ENCODE measurements around the gene PIM3. TPM values are rescaled to one million over a fixed set of nuclear protein-coding genes. Genes with fewer than 3 reads are reported as not detected.

The PIM3 gene
- total and polyA plus RNA-seq, 4 donors, result 11.0 to 74.9 (median 28.7) TPM

DNA sequence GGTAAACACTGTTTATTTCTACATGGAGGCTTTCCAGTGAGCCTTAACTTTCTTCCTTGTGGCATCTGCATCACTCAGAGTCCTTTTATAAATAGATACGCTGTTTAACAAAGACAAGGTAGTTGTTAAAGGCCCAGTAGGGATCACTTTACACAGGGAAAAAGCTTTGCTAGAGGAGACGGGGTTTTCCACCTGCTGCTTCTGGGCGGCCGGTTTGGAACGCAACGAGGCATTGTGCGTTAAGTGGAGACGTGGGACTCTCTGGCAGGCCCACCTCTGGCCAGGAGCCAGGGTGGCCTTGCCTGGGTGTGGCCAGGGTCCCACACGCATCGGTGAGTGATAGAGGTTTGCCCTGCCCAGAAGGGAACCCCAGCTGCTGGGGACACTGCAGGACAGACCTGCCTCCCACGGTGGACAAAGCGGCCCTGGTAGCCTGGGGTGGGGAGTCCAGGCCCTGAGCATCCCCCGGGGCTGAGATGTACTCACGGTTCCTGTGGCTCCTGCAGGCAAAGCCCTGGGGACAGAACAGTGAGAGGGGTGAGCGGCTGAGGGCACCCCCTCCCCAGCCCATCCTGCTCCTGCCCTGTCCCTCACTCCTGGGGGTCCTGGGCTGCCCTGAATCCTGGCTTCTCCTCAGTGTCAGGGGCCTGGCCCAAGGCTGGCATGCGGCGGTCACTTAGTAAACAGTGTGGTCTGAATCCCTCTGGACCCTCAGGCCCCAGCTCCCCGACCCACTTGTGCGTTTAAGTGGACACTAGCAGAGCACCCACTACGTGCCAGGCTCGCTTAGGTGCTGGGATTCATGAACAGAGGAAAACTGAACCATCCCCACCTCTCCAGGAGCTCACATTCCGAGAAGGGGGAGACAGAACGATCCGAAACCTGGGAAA, 47.8 kb downstream of the PIM3 start:
- Histone ChIP-seq H3K4me3 (ENCODE audit: low read length in 2 of 2) (no peak overlapping the region), H3K27me3 (ENCODE audit: control insufficient read depth in 1 of 2, insufficient read depth in 2 of 2, low read length in 1 of 2) (no peaks in the 10 kb centered on the region), H3K27ac (ENCODE audit: low read depth in 1 of 2, low read length in 2 of 2) (no peak overlapping the region), H3K36me3 (ENCODE audit: control insufficient read depth in 1 of 2, insufficient read depth in 2 of 2, low read length in 1 of 2) (no peaks in the 10 kb centered on the region), H3K9me3 (ENCODE audit: control insufficient read depth, low read length) (no peaks in the 10 kb centered on the region), H3K4me1 (ENCODE audit: control insufficient read depth in 1 of 2, insufficient read depth in 2 of 2, low read length in 2 of 2) (no peaks in the 10 kb centered on the region)
- 81 to 84% methylated on average over 22 to 24 of the region's 24 CpGs for WGBS, 2 donors
- intact Hi-C loops (cut with DNase I), result no loop called here
- DNase-seq (peak in 1 of 2 donors; percentile 55), ATAC-seq (ENCODE audit: low FRiP score) (no peak)

DNA sequence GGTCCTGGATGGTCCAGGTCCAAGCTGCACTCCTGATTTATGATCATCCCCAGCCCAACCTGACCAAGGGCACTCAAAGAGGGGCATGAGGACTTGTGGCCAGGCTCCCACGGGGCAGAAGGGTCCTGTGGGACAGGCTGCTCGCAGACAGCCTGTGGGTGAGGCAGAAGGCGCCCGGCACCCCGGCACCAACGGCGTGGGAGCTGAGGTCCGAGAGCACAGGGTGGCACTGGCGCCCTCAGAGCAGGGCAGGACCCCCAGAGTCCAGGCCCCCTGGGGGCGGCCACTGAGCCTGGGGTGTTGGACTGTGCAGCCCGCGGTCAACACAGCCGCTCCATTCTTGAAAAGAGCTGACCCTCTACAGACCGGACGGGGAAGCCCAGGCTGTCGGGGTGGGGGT, 48.7 kb downstream of the PIM3 start:
- no peak overlapping the region for H3K27ac ChIP-seq (ENCODE audit: low read depth in 1 of 2, low read length in 2 of 2)
- WGBS, 2 donors, result 90 to 91% methylated on average over 16 of the region's 16 CpGs
- peak in 1 of 2 donors; percentile 66 for DNase-seq
- no peak for ATAC-seq (ENCODE audit: low FRiP score)
- no peaks in the 10 kb centered on the region for H3K9me3 ChIP-seq (ENCODE audit: control insufficient read depth, low read length)
- no peaks in the 10 kb centered on the region for H3K27me3 ChIP-seq (ENCODE audit: control insufficient read depth in 1 of 2, insufficient read depth in 2 of 2, low read length in 1 of 2)
- no peaks in the 10 kb centered on the region for H3K4me1 ChIP-seq (ENCODE audit: control insufficient read depth in 1 of 2, insufficient read depth in 2 of 2, low read length in 2 of 2)
- H3K36me3 ChIP-seq (ENCODE audit: control insufficient read depth in 1 of 2, insufficient read depth in 2 of 2, low read length in 1 of 2), result no peaks in the 10 kb centered on the region
- intact Hi-C loops (cut with DNase I), result no loop called here
- H3K4me3 ChIP-seq (ENCODE audit: low read length in 2 of 2), result no peak overlapping the region

- no peaks in the 10 kb centered on the region for H3K9me3 ChIP-seq (ENCODE audit: control insufficient read depth, low read length)
Measured at GRCh38 chr22:50009765-50010675, 49.4 kb downstream of the PIM3 start.

DNA sequence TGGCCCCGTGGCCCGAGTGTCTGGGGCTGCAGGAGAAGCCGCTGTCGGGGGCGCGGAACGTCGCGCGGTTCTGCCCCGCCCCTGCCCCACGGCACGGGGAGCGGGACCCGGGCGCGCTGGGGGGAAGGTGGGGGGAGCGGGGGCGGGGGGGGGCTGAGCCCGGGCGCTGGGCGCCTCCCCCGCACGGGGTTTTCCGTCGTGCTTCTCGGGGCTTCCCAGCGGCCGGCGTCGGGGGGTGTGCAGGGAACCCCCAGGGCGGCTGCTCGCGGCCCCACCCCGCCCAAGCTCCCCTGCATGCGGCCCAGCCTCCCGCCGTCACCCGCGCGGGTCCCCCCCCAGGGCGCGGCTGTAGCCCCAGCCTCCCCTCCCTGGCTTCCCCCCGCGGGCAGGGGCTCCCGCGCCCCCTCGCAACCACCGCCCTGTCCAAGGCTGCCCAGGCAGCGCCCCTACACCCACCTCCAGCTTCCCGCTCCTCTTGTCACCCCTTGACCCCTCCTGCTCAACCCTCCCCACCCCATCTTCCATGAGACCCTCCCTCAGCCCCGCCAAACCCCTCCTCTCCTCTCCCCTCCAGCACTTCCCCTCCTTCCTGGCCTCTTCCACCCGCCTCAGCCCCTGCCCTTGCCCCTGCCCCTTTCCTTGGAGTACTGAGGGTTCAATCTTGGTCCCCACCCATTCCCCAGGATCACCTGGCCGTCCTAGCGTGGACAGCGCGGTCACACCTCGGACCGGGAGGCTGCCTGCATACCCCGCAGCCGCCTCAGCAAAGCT, 50.3 kb downstream of the PIM3 start:
- no peaks in the 10 kb centered on the region for H3K4me1 ChIP-seq (ENCODE audit: control insufficient read depth in 1 of 2, insufficient read depth in 2 of 2, low read length in 2 of 2)
- no peaks in the 10 kb centered on the region for H3K27me3 ChIP-seq (ENCODE audit: control insufficient read depth in 1 of 2, insufficient read depth in 2 of 2, low read length in 1 of 2)
- H3K4me3 ChIP-seq (ENCODE audit: low read length in 2 of 2), result no peak overlapping the region
- H3K27ac ChIP-seq (ENCODE audit: low read depth in 1 of 2, low read length in 2 of 2), result no peak overlapping the region
- H3K9me3 ChIP-seq (ENCODE audit: control insufficient read depth, low read length), result no peaks in the 10 kb centered on the region
- WGBS, 2 donors, result 5 to 11% methylated on average over 19 to 61 of the region's 61 CpGs
- intact Hi-C loops (cut with DNase I), result no loop called here
- peak in 1 of 2 donors; percentile 72 for DNase-seq
- no peaks in the 10 kb centered on the region for H3K36me3 ChIP-seq (ENCODE audit: control insufficient read depth in 1 of 2, insufficient read depth in 2 of 2, low read length in 1 of 2)
- ATAC-seq (ENCODE audit: low FRiP score), result no peak

More at GRCh38 chr22:50009765-50010675, 49.4 kb downstream of the PIM3 start:
- H3K4me1 ChIP-seq (ENCODE audit: control insufficient read depth in 1 of 2, insufficient read depth in 2 of 2, low read length in 2 of 2), result no peaks in the 10 kb centered on the region
- WGBS, 2 donors, result 62 to 63% methylated on average over 46 of the region's 46 CpGs
- H3K36me3 ChIP-seq (ENCODE audit: control insufficient read depth in 1 of 2, insufficient read depth in 2 of 2, low read length in 1 of 2), result no peaks in the 10 kb centered on the region
- H3K4me3 ChIP-seq (ENCODE audit: low read length in 2 of 2), result no peak overlapping the region
- no peaks in the 10 kb centered on the region for H3K27me3 ChIP-seq (ENCODE audit: control insufficient read depth in 1 of 2, insufficient read depth in 2 of 2, low read length in 1 of 2)
- DNase-seq (peak in 1 of 2 donors; percentile 71), ATAC-seq (ENCODE audit: low FRiP score) (peak; percentile 64)
- intact Hi-C loops (cut with DNase I), result no loop called here
- no peak overlapping the region for H3K27ac ChIP-seq (ENCODE audit: low read depth in 1 of 2, low read length in 2 of 2)

GRCh38 chr22:50011447-50012210, 51.1 kb downstream of the PIM3 start:
- H3K9me3 ChIP-seq (ENCODE audit: control insufficient read depth, low read length), result no peaks in the 10 kb centered on the region
- no peak overlapping the region for H3K27ac ChIP-seq (ENCODE audit: low read depth in 1 of 2, low read length in 2 of 2)
- 51 to 55% methylated on average over 18 of the region's 18 CpGs for WGBS, 2 donors
- ATAC-seq (ENCODE audit: low FRiP score) (no peak), DNase-seq (peak in 1 of 2 donors; percentile 62)
- H3K4me3 ChIP-seq (ENCODE audit: low read length in 2 of 2), result no peak overlapping the region
- H3K36me3 ChIP-seq (ENCODE audit: control insufficient read depth in 1 of 2, insufficient read depth in 2 of 2, low read length in 1 of 2), result no peaks in the 10 kb centered on the region
- H3K27me3 ChIP-seq (ENCODE audit: control insufficient read depth in 1 of 2, insufficient read depth in 2 of 2, low read length in 1 of 2), result no peaks in the 10 kb centered on the region
- no peaks in the 10 kb centered on the region for H3K4me1 ChIP-seq (ENCODE audit: control insufficient read depth in 1 of 2, insufficient read depth in 2 of 2, low read length in 2 of 2)
- intact Hi-C loops (cut with DNase I), result no loop called here

DNA sequence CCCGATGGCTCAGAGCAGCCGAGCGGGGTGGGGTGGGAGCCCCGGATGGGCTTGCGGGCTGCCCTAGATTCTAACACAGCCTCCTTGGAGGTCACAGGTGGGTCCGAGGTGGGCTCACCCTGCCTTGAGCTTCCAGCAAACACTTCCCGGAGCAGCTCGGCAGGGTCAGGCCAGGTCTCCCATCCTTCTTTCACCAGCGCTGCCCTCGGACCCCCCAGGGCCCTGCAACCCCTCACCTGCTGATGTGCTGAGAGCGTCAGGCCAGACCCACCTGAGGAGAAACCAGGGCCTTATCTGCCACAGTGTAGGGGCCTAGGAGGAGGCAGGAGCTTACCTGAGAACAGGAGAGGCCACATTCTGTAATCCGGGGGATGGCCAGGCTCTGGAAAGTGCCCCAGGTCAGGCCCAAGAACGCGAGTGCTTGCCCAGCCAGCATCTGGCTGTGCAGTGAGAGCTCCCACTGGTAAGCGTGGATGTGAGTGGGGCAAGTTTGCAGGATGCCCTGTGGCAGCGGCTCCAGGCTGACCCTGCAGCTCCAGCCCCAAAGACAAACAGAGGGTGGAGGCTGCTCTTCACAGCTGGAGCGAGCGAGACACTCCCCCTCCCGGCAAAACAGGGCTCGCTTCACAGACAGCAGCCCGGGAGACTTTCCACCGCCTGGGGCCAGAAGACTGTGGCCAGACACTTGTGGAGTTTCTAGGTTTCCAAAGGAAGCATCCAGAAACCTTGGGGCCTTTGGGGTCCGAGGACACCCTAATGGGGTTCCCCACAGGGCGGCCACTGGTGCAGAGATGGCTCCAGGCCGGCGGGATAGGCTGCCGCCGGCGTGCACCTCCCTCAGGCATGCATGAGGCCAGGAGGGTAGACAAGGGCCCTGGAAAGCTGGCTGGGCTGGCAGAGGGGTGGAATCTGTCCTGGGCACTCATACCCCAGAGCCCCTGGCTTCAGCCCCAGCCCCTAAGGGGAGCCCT, 51.9 kb downstream of the PIM3 start, which contains the start of gene IL17REL:
TSS of gene IL17REL (minus strand) at position 555 of the 971 bp plus-strand sequence. CDS start at position 436, 119 bp downstream.
- DNase-seq (peak in 1 of 2 donors; percentile 72), ATAC-seq (ENCODE audit: low FRiP score) (no peak)
- Histone ChIP-seq H3K27me3 (ENCODE audit: control insufficient read depth in 1 of 2, insufficient read depth in 2 of 2, low read length in 1 of 2) (no peaks in the 10 kb centered on the region), H3K4me1 (ENCODE audit: control insufficient read depth in 1 of 2, insufficient read depth in 2 of 2, low read length in 2 of 2) (no peaks in the 10 kb centered on the region), H3K4me3 (ENCODE audit: low read length in 2 of 2) (no peak within 1 kb of the TSS), H3K27ac (ENCODE audit: low read depth in 1 of 2, low read length in 2 of 2) (no peak within 1 kb of the TSS), H3K36me3 (ENCODE audit: control insufficient read depth in 1 of 2, insufficient read depth in 2 of 2, low read length in 1 of 2) (no peaks in the 10 kb centered on the region), H3K9me3 (ENCODE audit: control insufficient read depth, low read length) (no peaks in the 10 kb centered on the region)
- intact Hi-C loops (cut with DNase I), result no loop called here
- 57 to 64% methylated on average over 29 of the region's 29 CpGs for WGBS, 2 donors

Data from aorta (tissue), 5 donors.